Stimulated activated naive CD4-positive, alpha-beta T cell treated with Interleukin-2 at 50 U/mL for 16 hours (primary cell): ENCODE results near the gene CLCN6.

ENCODE experiments used
- DNase-seq: peaks from one replicate; lab custom pipeline; 2025; lab: John Stamatoyannopoulos, UW

The CLCN6 gene

GRCh38 chr1:11780380-11781147 lies 25.4 kb upstream of the CLCN6 start:
- no peak for DNase-seq

DNA sequence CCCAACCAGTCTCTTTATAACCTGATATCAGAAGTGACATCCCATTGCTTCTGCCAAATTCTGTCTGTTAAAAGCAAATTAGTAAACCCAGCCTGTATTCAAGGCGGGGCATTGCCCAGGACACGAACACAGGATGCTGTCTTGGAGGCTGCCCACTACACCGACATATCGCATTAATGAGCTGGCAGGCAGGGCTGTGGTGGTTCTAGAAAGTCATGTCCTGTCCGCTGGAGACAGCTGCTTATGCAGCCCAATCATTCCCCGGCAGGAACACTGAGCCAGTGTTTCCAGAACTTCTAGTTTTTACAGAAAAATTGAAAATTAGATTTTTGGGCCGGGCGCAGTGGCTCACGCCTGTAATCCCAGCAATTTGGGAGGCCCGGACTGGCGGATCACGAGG lies 24.7 kb upstream of the CLCN6 start:
- DNase-seq: no peak

DNA sequence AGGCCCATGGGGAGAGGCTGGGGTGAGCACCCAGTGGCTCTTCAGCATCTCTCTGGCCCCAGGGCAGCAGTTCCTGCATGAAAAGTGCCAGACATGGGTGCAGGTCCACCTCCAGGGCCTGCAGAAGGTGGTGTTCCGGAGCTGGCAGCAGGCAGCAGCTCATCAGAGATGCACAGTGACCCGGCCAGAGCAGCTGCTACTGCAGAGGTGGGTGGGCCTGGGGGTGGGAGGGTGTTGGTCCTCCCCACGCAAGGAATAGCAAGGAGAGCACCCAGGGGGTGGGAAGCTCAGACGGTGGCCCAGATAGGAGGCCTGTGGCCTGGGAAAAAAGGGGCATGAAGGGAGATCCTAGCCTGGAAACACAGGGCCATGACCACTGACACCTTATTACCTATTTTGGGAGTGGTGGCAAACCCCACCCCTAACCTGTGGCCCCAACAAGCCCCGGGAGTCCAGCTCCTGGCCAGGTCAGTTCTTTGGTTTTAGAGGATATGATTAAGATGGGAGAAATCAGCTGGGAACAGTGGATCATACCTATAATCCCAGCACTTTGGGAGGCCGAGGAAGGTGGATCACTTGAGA lies 23.8 kb upstream of the CLCN6 start:
- DNase-seq: no peak

GRCh38 chr1:11783556-11783955 lies 22.4 kb upstream of the CLCN6 start:
- no peak for DNase-seq

GRCh38 chr1:11784256-11784992 lies 21.6 kb upstream of the CLCN6 start:
- no peak for DNase-seq

GRCh38 chr1:11784993-11785769 lies 20.8 kb upstream of the CLCN6 start:
- peak; percentile 12 for DNase-seq

- no peak for DNase-seq
These were observed 19.8 kb upstream of the CLCN6 start for GRCh38 chr1:11786168-11786567.

DNA sequence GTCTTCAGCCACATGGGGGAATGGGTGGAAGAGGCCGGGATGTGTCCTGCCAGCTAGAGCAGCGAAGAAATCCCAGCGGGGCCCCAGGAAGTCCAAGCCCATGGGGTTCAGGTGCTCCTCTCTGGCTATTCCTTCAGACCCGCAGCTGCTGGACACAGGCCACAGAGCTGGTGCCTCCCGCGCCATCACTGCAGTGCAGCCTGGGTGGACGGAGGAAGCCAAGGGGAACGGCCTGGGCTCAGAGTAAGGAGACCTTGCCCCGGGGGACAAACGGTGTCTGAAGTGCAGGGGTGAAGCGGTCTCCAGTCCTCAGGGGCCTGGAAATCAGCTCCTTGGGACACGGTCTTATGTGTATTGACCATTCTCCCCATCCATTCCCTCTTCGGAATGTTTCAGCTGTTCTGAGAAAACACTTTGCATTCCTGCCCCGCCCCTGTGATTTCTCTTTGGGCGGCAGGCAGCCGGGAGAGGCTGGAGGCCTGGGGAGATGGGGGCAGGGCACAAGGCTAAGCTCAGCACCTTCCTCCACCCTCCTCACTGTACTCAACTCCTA lies 18.7 kb upstream of the CLCN6 start:
- no peak for DNase-seq

DNA sequence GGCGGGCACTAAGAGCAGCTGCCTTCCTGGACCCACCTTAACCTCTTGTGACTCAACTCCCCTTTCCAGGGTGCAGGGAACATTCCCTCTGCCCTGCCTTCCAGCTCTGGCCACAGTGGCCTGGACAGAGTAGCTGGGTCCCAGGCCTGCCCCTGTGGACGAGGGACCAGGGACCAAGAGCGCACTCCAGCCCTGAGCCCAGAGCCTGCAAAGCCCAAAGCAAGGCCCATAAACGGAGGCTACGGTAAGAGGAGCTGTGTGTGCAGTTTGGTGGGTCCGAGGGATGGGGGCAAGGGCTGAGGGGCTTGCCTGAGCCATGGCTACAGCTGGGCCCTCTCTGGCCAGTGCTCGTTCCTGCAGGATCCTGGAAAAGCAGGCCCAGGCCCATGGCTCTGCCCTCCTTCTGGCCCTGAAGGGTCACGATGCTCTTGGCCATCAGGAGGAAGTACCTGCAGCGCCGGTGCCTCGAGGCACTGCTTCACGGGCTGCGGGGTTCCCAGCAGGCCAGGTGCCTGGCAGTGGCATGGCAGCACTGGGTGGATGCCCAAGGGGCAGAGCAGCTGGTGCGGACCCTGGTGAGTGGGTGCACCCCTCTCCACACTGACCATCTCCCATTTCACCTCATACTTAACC lies 18.1 kb upstream of the CLCN6 start:
- DNase-seq: no peak

DNA sequence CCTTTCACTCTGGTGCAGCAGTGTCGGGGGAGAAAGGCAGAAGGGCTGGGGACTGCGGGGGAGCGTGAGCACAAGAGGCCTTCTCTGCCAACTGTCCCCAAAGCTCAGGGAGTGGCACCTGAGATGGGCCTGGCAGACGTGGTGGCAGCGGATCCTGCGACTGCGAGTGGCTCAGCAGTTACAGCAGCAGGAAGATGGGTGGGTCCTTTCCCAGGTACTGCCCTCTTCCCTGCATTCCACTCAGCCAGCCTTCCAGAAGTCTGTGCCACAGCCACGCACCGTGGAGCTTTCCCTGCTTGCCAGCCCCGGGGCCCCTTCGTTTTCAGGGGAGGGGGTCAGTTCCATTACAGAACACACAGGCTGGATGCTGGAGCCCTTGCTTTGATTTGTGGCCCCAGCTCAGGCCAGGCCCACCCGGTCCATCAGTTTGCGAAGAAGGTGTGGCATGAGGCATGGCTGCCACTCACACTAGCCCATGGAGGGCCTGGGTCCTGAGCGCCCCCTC lies 17.4 kb upstream of the CLCN6 start:
- DNase-seq: no peak

DNA sequence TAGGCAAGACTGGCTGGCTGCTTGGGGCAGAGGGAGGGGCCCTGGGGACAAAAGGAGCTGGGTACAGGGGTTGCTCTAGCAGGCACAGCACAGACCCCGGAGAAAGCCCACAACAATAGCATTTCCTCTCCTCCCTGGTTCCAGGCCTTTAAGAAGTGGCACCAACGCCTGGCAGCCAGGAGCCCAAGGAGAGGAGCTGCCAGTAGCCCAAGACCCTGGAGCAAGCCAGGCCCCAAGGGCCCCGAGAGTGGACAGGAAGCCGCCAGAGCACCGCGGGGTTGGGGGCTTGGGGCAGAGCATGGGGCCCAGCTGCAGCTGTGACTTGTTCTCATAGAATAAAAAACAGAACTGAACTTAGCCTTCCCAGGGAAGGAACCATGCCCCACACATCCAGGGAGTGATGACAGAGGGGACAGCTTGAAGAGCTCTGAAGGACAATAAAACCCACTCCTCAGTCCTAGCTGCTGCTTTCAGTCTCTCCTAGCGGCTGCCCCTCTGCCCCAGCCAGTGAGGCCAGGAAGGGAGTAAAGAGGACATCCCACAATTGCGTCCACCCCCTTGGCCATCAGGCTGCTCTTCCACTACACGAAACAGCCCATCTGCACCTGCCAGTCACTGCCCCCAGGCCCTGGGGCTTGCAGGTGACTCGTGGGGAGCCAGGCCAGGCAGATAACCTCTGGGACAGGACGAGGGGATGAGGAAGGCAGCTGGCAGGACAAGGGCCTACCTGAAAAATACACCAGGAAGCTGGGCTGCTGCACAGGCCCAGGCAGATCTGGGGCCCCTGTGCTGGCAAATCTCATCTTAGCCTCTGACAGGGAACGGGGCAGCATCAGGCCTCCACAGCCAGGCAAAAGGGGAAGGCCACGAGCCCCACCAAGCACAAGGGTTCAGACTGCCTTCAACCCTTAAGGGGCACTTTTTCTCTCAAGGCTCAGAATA lies 16.6 kb upstream of the CLCN6 start:
- DNase-seq: no peak

DNA sequence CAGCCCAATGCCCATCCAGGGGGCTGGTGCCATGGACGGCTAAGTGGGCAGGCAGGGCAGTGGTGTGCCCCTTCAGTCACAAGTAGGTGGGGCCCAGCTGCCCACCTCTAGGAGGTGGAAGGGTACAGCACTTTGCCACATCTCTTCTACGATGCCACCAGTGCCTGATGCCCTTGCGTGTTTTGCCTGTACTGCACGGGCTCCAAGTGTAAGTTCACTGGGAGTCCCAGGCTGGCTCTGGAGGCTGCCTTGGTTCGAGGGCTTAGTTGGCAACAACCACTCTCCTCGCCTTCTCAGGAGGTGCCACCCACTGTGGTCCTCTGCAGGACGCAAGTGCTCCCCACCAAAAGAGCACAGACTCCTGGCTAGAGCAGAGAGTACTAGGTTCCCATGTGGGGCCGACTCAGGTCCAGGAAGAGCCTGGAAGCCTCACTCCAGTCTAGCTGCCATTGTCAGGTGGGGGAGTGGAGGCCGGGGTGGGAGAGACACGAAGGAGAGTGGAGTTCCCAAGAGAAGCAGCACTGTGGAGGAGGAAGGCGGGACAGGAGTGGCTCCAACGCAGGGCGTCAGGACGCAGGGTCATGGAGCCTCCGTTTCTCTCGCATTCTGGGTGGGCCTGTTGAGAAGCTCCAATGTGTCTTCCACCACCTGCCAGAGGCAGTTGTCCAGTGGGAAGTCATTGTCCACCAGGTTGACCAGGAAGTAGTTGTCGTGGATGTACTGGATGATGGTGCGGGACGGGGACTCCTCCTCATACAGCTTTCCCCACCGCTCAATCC lies 15.7 kb upstream of the CLCN6 start:
- DNase-seq: no peak

DNA sequence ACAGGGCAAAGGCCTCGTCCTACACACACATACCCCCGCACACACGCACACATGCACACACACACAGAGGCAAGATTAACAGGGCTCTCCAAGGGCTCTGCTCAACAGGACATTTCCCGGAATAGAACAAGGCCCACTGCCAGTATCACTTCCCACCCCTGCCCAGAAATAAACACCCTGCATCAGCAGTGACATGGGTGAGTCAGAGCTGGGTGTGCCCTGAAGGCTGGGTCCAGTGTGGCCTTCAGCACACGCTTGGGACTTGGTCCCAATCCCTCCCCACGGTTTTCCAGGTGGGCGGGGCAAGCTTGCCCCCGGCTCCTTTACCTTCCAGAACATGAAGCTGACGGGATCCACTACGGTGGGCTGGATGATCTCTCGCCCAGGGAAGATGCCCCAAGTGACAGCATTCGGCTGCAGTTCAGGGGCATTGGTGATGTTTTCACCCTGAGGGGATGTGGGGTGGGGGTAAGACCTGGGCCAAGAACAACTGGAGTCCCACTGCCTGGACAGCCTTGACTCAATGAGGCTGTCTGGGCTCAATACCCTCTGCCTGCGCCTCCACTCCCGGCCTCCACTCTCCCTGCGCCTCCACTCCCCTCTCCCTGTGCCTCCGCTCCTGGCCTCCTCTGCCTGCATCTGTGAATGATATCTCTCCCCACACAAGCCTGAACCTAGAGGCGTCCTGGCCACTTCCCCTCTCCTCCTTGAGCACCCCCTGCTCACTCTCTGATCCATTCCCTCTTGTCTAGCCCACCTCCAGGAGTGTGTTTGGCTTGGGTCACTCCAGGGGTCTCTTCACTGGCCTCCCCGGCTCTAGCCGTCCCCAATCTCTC lies 14.9 kb upstream of the CLCN6 start:
- DNase-seq: no peak

- DNase-seq: no peak
These were observed 13.9 kb upstream of the CLCN6 start for GRCh38 chr1:11792106-11792505.

DNA sequence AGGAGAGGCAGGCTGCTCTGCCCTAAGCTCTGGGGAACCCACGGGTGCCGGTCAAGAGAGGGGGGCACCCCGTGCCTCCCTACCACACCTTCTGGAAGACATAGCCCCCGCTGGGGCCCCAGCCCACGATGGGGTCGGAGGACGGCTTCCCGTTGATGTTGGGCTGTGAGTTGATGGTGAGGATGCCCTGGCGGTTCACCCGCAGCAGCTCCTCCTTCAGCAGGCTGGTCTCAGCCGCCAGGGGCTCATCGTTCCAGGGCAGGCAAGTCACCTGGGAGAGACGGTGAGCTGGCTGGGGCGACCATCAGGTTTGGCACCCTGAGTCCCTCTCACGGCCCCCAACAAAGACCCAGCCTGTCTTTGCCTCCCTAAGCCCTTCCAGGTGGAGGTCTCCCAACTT lies 12.2 kb upstream of the CLCN6 start:
- no peak for DNase-seq

- no peak for DNase-seq
These were observed 11.3 kb upstream of the CLCN6 start for GRCh38 chr1:11794446-11795237.

DNA sequence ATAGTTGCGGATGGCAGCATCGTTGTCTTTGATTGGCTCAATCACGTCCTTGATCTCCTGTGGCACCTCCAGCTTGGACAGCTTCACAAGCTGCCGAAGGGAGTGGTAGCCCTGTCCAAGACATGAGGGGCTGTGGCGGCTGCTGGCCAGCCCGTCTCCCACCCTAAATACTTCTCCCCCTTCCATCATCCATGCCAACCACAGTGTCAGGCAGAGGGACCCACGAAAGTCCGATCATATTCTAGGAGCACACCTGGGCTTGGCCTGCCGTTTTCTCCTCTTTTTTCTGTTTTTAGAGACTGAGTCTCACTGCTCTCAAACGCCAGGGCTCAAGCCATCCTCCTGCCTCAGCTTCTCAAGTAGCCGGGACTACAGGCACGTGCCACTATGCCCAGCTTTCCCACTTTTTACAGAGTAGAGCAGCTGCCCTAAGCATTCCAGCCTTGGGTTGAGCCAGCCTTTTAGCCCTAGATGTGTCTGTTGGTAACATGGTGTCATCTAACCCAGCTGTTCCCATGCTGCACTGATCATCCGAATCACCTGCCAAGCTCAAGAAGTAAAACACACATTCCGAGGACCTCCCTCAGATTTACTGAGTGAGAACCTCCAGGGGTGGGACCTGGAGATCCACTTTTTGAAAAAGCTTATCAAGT lies 10.6 kb upstream of the CLCN6 start:
- DNase-seq: no peak
